CD14-positive monocyte (primary cell): ENCODE measurements around the gene RFFL. TPM values are rescaled to one million over a fixed set of nuclear protein-coding genes. Genes with fewer than 3 reads are reported as not detected.

ENCODE experiments used
- DNase-seq, 3 donors: peaks; one replicate each; pipeline ENCODE4 v3.0.0-alpha.2; 2011 to 2022
- H2AFZ ChIP-seq: 2 replicates; pipeline ENCODE4 v1.6.0; 2012; ENCODE audit warnings: mild to moderate bottlenecking, low read depth, low read length, inconsistent platforms; ENCODE audit not compliant: insufficient read depth, poor library complexity, severe bottlenecking
- H3K27ac ChIP-seq, 2 donors: 1 replicate in 1 of 2; 2 replicates in 1 of 2; pipeline ENCODE4 v1.5.1; 2012 to 2013; ENCODE audit warnings: low read length in 2 of 2, control low read depth in 1 of 2, inconsistent platforms in 1 of 2, low read depth in 1 of 2, mild to moderate bottlenecking in 1 of 2
- H3K27me3 ChIP-seq, 2 donors: one replicate each; pipeline versions ENCODE4 v1.6.0 to v1.6.1; 2011 to 2013; ENCODE audit warnings: low read length in 2 of 2; ENCODE audit not compliant: control insufficient read depth in 2 of 2, insufficient read depth in 2 of 2
- H3K36me3 ChIP-seq, 2 donors: replicated peaks in 1 of 2; 1 replicate in 1 of 2; 2 replicates in 1 of 2; pipeline versions ENCODE4 v1.5.1 to v1.6.1; 2012 to 2013; ENCODE audit warnings: low read length in 2 of 2, control low read depth in 1 of 2, inconsistent platforms in 1 of 2, mild to moderate bottlenecking in 1 of 2; ENCODE audit not compliant: insufficient read depth in 2 of 2, control insufficient read depth in 1 of 2
- H3K4me1 ChIP-seq, 2 donors: 1 replicate in 1 of 2; 2 replicates in 1 of 2; pipeline versions ENCODE4 v1.5.1 to v1.6.1; 2012 to 2013; ENCODE audit warnings: low read length in 2 of 2, control low read depth in 1 of 2, inconsistent platforms in 1 of 2, mild to moderate bottlenecking in 1 of 2, moderate library complexity in 1 of 2; ENCODE audit not compliant: insufficient read depth in 2 of 2, control insufficient read depth in 1 of 2
- H3K4me2 ChIP-seq: replicated peaks from 2 replicates; pipeline ENCODE3; 2012; ENCODE audit warnings: low read length, moderate library complexity, mild to moderate bottlenecking; ENCODE audit not compliant: poor library complexity, severe bottlenecking; ENCODE audit errors: extremely low read depth
- H3K4me3 ChIP-seq, 3 experiments: fragments of 200-600 bp in 1 of 3; sonication (generic) in 1 of 3; replicated peaks in 1 of 3; 1 replicate in 2 of 3; 2 replicates in 1 of 3; pipeline ENCODE4 v1.5.1; 2011 to 2013; ENCODE audit warnings: low read length in 3 of 3, mild to moderate bottlenecking in 3 of 3, control low read depth in 2 of 3, low read depth in 2 of 3, inconsistent platforms in 1 of 3, moderate library complexity in 1 of 3
- H3K79me2 ChIP-seq: 2 replicates; pipeline ENCODE4 v1.6.0; 2012; ENCODE audit warnings: mild to moderate bottlenecking, control low read depth, inconsistent platforms, low read length, moderate library complexity; ENCODE audit not compliant: insufficient read depth
- H3K9ac ChIP-seq: 2 replicates; pipeline ENCODE4 v1.6.0; 2017; ENCODE audit warnings: low read length, mild to moderate bottlenecking; ENCODE audit not compliant: insufficient read depth, poor library complexity, severe bottlenecking
- H3K9me3 ChIP-seq, 2 donors: replicated peaks in 1 of 2; 1 replicate in 1 of 2; 2 replicates in 1 of 2; pipeline versions ENCODE4 v1.5.1 to v1.6.1; 2012 to 2013; ENCODE audit warnings: low read length in 2 of 2, control low read depth in 1 of 2; ENCODE audit not compliant: control insufficient read depth in 1 of 2, insufficient read depth in 1 of 2
- H4K20me1 ChIP-seq: 2 replicates; pipeline ENCODE4 v1.6.0; 2012; ENCODE audit warnings: mild to moderate bottlenecking, low read length, control low read depth, moderate library complexity; ENCODE audit not compliant: insufficient read depth
- H3K27ac Mint-ChIP-seq, 7 donors: one replicate each; pipeline ENCODE4 v1.8.0; 2020; ENCODE audit warnings: mild to moderate bottlenecking in 7 of 7, mixed read lengths in 7 of 7, moderate library complexity in 6 of 7, inconsistent platforms in 2 of 7
- H3K27me3 Mint-ChIP-seq, 3 donors: one replicate each; pipeline ENCODE4 v1.8.0; 2021 to 2022; ENCODE audit warnings: low read depth in 3 of 3, mild to moderate bottlenecking in 3 of 3, mixed read lengths in 3 of 3, moderate library complexity in 3 of 3, inconsistent platforms in 1 of 3
- H3K36me3 Mint-ChIP-seq, 2 donors: one replicate each; pipeline ENCODE4 v1.8.0; 2020; ENCODE audit warnings: mixed read lengths in 2 of 2, inconsistent platforms in 1 of 2, mild to moderate bottlenecking in 1 of 2
- H3K4me1 Mint-ChIP-seq: one replicate; pipeline ENCODE4 v1.8.0; 2020; ENCODE audit warnings: mild to moderate bottlenecking, mixed read lengths
- H3K4me3 Mint-ChIP-seq, 2 donors: one replicate each; pipeline ENCODE4 v1.8.0; 2020; ENCODE audit warnings: mild to moderate bottlenecking in 2 of 2, mixed read lengths in 2 of 2, moderate library complexity in 1 of 2
- H3K9me3 Mint-ChIP-seq, 7 donors: one replicate each; pipeline ENCODE4 v1.8.0; 2020 to 2022; ENCODE audit warnings: mixed read lengths in 7 of 7, mild to moderate bottlenecking in 6 of 7, moderate library complexity in 6 of 7, inconsistent platforms in 2 of 7
- WGBS: methylation state at CpG from one replicate; pipeline ENCODE4 v1.1.5; 2013; ENCODE audit warnings: missing lambda C conversion rate; ENCODE audit not compliant: insufficient coverage; 5-methylcytosine and 5-hydroxymethylcytosine counted together
- intact Hi-C, 2 donors: fragments of 100-400 bp; cut with micrococcal nuclease; formaldehyde crosslinking; loops; one replicate each; pipeline versions ENCODE4 v1.15.0 to v1.15.1; 2023
- polyA plus RNA-seq, 3 donors: library from polyadenylated mRNA; depleted of rRNA in 1 of 3; unstranded in 2 of 3; stranded (reverse) in 1 of 3; fragments of 300-500 nt in 2 of 3; fragments of >200 nt in 1 of 3; fragmentation: Illumina TruSeq in 2 of 3; gene quantifications; 1 replicate in 2 of 3; 2 replicates in 1 of 3; pipeline ENCODE4 v1.2.3, GENCODE V29; 2012 to 2021
- TF ChIP-seq, protein P1 (sequence below): fragments of 200-600 bp; IDR thresholded peaks from one replicate; pipeline ENCODE4 v1.8.0; 2022; ENCODE audit warnings: antibody characterized with exemption, mild to moderate bottlenecking

RFFL gene
- polyA plus RNA-seq, 3 donors: 16.1 to 25.1 (median 24.7) TPM

DNA sequence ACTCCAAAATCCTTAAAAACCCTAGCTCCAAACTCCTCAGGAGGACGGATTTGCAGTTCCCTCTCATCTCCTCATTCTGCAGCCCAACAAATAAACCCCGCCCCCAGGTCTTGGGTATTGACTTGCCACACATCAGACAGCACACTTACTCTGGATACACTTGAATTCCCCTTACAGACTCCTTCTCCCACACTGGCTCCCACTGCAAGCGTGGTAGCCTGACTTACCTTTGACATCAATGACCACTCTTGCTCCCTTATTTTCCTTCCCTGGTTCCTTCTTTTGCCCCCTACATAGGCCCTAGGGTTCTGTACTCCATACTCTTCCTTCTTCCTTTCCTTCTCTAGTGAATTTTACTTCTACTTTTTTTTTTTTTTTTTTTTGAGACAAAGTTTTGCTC is 7.5 kb downstream of the RFFL start:
- no peaks in the 10 kb centered on the region for H3K27me3 ChIP-seq
- Mint-ChIP-seq H3K4me1 (peaks cover 48% of the 10 kb centered on the region), H3K4me3 (no peak overlapping the region), H3K36me3 (peaks cover 25 to 34% of the 10 kb centered on the region in 2 donors), H3K27ac (peak overlapping the region in 1 of 7 donors; percentile 7), H3K27me3 (peaks cover 0 to 4% (median 0%) of the 10 kb centered on the region in 3 donors), H3K9me3 (peaks cover 0 to 3% (median 0%) of the 10 kb centered on the region in 7 donors)
- H3K4me2 ChIP-seq: no peak overlapping the region
- peaks cover 2 to 19% of the 10 kb centered on the region in 2 donors for H3K36me3 ChIP-seq
- no peaks in the 10 kb centered on the region for H3K9me3 ChIP-seq
- no peaks in the 10 kb centered on the region for H4K20me1 ChIP-seq
- intact Hi-C loops: no loop called here
- H2AFZ ChIP-seq: no peak overlapping the region
- H3K4me3 ChIP-seq: no peak overlapping the region
- H3K79me2 ChIP-seq: peaks cover 74% of the 10 kb centered on the region
- TF ChIP-seq, protein P1, sequence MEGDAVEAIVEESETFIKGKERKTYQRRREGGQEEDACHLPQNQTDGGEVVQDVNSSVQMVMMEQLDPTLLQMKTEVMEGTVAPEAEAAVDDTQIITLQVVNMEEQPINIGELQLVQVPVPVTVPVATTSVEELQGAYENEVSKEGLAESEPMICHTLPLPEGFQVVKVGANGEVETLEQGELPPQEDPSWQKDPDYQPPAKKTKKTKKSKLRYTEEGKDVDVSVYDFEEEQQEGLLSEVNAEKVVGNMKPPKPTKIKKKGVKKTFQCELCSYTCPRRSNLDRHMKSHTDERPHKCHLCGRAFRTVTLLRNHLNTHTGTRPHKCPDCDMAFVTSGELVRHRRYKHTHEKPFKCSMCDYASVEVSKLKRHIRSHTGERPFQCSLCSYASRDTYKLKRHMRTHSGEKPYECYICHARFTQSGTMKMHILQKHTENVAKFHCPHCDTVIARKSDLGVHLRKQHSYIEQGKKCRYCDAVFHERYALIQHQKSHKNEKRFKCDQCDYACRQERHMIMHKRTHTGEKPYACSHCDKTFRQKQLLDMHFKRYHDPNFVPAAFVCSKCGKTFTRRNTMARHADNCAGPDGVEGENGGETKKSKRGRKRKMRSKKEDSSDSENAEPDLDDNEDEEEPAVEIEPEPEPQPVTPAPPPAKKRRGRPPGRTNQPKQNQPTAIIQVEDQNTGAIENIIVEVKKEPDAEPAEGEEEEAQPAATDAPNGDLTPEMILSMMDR: no peak
- no peak overlapping the region for H3K27ac ChIP-seq
- H3K4me1 ChIP-seq: peaks cover 24% of the 10 kb centered on the region in 2 donors
- 100% methylated on average over 2 of the region's 3 CpGs for WGBS
- no peak for DNase-seq
- no peak overlapping the region for H3K9ac ChIP-seq

DNA sequence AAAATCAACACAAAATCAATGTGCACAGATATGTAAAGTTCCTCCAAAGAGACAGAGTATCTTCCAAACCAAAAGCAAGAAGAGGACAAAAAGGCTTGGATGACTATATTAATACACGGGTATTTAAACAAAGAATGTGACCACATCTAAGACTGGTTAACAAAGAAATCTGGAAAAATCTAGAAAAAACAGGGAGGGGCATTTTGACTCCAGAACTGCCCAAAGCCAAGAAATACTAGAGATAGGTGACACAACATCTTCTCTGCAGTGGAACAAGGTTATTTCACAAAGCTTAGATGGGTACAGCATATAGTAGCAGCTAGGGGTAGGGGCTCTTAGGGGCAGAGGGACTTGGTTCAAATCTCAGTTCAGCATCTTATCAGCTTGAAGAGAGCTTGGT is 10.3 kb downstream of the RFFL start:
- peaks cover 35 to 36% of the 10 kb centered on the region in 2 donors for H3K4me1 ChIP-seq
- Mint-ChIP-seq H3K4me3 (no peak overlapping the region), H3K4me1 (peaks cover 55% of the 10 kb centered on the region), H3K36me3 (peaks cover 20 to 32% of the 10 kb centered on the region in 2 donors), H3K9me3 (peaks cover 0 to 3% (median 0%) of the 10 kb centered on the region in 7 donors), H3K27ac (peak overlapping the region in 4 of 7 donors; percentile 82 to 98 (median 93)), H3K27me3 (peaks cover 0 to 4% (median 0%) of the 10 kb centered on the region in 3 donors)
- H3K79me2 ChIP-seq: peaks cover 73% of the 10 kb centered on the region
- no peak overlapping the region for H3K4me2 ChIP-seq
- no peaks in the 10 kb centered on the region for H3K36me3 ChIP-seq
- no peaks in the 10 kb centered on the region for H3K27me3 ChIP-seq
- H2AFZ ChIP-seq: no peak overlapping the region
- no peaks in the 10 kb centered on the region for H3K9me3 ChIP-seq
- intact Hi-C loops: loop anchor here in 1 of 2 donors (5.0 kb wide), 1 partner anchor 34 kb away; no protein-coding TSS in a partner anchor
- no peak for DNase-seq
- no peak overlapping the region for H3K9ac ChIP-seq
- peak overlapping the region in 1 of 2 donors; percentile 91 for H3K27ac ChIP-seq
- no peak overlapping the region for H3K4me3 ChIP-seq
- no CpG with 5 or more reads among the region's 1 CpG for WGBS
- TF ChIP-seq, protein P1: no peak
- H4K20me1 ChIP-seq: no peaks in the 10 kb centered on the region
